GM10847 (cell line): Measurements from ENCODE around the gene SLAMF7.
A peak's percentile ranks its signal among the peaks of the same experiment; 100 is the strongest.

ENCODE experiments used
- POLR2A ChIP-seq: IDR thresholded peaks from 2 replicates; pipeline ENCODE4 v1.6.1; 2011; ENCODE audit not compliant: insufficient read length; ENCODE audit errors: extremely low read depth

Gene SLAMF7

DNA sequence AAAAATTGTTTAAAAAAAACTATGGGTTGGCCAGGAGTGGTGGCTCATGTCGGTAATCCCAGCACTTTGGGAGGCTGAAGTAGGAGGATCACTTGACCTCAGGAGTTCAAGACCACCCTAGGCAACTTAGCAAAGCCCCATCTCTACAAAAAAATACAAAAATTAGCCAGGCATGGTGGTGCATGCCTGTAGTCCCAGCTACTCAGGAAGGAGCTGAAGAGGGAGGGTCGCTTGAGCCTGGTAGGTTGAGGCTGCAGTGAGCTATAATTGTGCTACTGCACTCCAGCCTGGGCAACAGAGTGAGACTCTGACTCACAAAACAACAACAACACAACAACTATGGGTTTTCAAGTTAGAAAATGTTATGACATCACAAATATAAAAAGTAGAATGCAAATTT, 16.4 kb downstream of the SLAMF7 start:
- no peak for TF ChIP-seq POLR2A

DNA sequence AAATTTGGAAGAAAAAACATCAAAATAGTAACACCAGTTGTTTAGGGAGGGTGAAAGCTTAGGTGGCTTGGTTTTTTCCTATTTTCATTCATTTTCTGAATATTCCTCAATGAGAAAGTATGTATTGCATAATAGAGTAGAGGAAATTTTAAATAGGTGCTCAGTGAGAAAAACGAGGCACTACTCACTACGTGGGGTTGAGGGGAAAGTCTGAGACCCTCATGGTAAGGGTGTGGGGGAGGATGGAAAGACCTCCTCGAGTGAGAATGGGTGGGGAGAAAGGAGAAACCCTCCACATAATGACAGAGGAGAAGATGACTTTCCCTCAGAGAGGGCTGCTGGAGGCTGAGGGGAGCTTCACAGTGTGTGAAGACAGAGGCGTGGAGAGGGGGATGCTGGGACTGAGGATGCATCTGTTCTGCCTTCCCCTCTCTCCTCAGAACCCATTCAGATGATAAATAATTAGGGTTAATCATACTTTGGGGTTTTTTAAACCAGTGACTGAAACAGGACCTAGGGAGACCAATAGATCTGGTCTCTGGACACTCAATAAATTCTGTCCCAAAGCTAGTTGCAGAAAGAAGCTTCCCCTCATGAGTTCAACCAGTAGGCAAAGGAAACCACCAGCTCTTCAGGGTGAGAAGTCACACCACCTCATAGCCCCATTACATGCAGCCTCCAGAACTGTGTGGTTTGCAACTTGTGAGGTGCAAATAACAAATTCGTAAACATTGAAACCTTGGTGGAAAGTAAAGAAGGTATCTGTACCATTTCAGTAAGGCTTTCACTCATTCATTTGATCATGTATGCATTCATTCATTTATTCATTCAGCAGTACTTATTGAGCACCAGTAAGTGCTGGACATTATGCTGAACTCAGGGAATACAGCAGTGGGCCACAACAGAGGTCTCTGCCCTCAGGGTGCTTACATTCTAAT, 17.1 kb downstream of the SLAMF7 start:
- TF ChIP-seq POLR2A, result no peak

DNA sequence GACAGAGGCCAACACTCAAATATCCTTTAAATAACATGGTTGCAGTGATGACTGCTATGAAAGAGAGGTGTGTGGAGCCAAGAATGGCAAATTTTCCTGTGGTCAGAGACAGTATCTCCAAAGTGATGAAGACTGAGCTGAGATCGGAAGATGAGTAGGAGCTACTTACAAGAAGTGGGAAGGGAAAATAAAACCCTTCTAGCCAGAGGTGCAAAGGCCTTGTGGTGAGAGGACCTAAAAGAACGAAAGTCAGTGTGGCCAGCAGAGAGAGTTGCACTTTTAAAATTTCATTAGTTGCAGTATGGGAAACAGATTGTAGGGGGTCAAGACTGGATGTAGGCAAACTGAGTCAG, 17.8 kb downstream of the SLAMF7 start:
- no peak for TF ChIP-seq POLR2A

DNA sequence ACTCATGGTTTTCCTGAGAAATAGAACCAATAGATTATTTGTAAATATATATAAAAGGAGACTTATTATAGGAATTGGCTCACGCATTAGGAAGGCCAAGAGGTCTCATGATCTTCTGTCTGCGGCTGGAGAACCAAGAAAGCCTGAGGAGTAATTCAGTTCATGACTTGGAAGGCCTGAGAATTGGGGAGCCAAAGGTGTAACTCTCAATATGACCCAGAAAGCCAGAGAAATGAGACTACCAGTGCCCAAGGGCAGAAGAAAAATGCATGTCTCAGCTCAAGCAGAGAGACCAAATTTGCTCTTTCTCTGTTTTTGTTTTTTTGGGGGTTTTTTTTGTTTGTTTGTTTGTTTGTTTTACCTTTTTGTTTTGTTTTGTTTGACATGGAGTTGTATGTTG, 19.5 kb downstream of the SLAMF7 start:
- TF ChIP-seq POLR2A, result no peak

DNA sequence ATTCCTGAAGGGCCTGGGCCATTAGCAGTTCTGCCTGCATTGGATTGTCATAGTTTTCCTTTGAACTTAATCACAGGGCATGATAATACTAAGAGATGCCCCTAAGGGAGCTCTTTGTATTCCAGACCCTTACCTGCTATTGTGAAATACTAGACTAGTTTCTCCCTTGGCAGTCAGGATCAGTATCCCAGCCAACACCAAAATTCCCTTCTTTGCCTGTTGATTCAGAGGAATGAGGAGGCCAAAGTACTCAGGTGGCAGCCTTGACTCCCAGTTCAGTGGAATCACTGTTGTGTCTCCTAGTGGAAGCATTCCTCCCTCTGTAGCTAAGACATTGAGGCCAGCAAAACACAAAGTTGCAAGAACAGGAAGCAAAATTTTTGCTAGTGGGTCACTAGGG, 20.7 kb downstream of the SLAMF7 start:
- TF ChIP-seq POLR2A, result no peak

DNA sequence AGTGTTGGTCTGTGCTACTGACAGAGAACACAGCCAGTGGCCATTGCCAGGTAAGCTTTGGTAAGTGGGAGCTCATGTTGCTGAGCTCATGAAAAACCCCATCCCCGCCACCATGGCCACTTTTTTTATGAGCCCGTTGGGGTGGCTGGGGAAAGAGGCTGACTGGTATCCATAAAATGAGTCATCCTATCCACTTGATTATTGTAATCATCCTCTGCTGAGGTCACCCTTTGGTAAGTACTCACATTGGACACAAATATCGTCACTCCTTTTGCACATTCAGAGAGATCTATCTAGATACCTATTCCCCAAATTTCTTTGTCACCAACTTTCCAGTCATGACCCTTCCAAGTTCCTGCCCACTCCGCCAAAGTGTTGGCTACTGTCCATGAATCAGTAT, 22.0 kb downstream of the SLAMF7 start:
- no peak for TF ChIP-seq POLR2A

DNA sequence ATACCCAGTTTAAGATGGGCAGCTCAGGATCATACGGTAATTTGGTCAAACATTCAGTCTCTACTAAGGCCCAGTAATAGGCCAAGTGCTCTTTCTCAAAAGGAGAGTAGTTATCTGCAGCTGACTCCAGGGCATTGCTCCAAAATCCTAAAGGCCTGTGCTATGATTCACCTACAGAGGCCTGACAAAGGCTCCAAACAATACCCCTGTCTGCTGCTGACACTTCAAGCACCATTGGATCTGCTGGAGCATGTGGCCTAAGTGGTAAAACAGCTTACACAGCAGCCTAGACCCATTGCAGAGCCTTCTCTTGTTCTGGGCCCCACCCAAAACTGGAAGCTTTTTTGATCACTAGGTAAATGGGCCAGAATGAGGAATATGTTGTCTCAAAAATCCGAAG, 22.8 kb downstream of the SLAMF7 start:
- no peak for TF ChIP-seq POLR2A

DNA sequence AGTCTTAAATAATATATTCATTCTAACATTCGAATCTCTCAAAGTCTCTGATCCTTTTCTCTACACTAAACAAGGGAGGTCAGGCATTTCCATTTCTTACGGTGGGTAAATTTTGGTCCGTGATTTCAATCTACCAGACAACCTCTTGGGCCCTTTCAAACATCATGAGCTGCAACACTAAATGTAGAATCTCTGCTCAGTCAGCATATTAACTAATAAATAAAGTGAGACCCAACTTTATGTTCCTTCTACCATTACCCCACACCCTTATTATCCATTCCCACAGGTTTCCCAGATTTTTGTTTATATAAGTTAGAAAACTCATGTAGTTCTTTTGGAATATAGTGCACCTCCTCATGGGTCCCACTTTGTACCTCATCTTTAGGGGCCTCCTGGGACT, 24.9 kb downstream of the SLAMF7 start:
- TF ChIP-seq POLR2A, result no peak

DNA sequence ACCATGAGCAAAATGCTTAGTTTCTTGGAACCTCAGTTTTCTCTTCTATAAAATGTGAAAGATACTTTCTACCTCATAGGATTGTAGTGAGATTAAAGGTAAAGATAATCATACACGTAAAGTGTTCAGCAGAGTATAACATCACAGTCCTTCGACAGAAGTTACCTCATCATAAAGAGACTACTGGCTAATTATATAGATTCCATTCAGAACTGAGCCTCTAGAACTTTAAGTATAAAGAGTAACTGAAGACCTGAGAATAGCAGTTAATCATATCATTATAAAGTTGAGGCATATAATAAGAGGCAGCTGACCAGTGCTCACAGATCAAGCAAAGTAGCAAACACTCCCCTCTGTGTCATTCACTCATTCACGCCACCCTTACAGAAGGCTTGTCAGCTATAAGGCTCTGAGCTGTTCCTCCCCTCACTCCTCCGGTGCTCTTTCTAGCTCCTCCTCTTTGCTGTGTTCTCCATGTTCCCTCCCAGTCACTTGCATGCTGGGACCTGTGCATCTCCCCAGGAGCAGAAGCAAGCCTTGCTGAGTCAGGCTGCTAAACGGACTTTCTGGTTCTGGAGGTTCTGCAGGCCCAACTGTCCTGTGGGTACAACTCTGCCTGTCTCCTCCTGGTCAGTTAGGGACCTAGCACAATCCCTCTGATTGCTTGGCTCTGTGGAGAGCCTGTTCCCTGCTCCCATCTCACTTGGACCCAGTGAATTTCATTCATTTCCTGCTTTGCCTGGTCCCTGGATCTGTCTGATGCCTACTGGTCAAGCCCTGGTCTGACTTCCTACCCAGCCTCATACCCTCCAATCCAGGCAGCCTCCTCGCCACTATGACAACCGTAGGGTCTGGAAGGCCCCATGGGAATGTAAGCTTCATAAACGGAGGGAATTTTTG, 28.6 kb downstream of the SLAMF7 start:
- TF ChIP-seq POLR2A, result peak; percentile 19

DNA sequence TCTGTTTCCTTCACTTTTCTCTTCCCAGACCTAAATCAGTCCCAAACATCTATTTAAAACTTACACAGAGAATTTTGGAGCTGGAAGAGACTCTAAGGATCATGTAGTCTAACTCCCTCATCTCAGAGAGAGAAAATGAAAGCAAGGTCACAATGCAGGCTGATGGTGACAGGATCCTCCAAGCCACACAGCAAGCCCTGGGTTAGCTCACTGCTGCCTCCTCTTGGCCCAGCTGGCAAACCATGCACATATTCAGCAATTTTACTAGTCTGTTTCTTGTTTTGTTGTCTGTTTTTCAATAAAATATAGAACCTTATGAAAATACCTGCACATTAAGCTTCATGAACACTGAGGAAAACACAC, 29.2 kb downstream of the SLAMF7 start:
- TF ChIP-seq POLR2A, result no peak

DNA sequence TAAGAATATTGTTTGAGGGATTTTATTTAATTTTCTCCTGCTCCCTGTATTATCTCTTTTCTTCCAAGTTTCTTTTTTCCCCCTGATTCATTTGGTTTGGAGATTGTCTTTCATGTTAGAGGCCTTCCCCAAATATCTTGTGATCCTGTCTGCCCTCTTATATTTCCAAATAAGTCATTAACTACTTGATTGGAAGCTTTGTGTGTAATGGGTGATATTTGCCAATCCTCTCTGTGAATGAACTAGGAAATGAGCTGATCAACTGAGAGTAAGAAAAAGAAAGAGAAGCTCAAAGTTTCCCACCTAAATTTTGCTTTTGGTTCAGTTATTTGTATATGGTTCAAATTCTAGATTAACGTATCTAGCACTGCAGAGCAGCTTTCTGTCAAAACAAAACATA, 33.3 kb downstream of the SLAMF7 start:
- TF ChIP-seq POLR2A, result no peak

DNA sequence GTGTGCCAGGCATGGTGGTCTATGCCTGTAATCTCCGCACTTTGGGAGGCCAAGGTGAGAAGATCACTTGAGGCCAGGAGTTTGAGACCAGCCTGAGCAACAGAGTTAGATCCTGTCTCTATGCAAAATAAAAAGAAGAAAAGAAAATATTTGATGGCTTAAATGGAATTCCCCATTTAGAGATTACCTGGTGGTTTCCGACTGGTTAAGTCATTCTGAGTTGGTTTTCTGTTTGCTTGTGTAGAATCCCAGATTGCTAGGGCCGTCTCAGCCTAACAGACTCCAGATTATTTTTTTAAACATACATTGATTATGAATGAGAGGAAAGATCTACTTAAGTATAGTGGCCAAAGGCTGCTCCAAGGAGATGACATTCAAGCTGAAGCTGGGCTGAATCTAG, 34.0 kb downstream of the SLAMF7 start:
- no peak for TF ChIP-seq POLR2A

DNA sequence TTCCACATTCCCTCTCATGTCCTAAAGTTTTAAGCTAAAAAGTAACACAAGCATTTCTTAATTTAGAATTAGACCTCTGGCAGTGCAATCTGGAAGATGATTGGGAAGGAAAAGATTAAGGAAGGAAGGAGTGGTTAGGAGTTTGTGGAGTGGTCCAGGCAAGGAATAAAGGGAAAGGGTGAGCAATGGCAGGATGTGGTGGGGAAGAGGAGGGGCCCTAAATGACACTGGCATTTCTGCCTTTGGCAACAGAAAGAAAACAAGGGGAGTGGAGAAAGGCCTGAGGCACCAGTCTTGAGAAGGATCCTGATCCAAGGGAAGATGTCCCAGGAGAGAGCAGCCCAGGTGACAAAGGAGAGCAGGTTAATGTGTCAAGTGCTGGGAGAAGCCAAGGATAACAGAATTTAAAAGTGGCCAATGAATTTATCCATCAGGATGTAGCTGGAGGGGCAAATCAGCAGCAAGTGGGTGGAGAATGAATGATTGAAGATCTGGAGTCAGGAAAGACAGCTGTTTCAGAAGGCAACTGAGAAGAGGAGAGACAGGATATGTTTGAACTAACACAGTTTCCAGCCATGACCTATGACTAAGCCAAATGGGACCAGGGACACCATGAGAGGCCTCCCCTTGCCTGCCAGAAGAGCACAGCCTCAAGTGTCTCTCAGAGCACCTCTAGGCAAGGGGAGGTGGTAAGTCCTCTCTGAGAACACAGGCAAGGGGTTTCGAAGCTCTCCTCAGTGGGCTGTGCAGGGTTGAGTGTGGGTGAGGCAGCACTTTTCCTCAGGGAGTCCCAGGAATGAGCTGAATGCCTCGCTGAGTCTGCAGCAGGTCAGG, 36.1 kb downstream of the SLAMF7 start:
- no peak for TF ChIP-seq POLR2A

DNA sequence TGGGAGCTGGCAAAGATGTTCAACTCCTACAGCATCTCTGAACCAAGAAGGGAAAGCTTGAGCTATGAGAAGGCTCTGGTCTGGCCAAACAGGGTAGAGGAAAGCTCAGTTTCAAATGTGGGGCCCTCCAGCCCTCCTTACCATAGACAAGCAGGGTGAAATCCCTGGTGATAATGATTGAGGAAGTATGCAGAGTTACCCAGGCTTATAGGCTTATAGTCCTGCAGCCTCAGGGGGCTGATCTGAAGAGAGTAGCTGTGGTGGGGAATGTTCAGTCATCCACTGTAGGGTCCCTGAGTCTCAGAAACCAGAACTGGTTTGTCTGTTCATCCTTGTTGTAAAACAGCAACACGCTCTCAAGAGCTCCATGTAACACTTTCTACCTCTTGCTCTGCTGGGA, 37.1 kb downstream of the SLAMF7 start:
- no peak for TF ChIP-seq POLR2A

DNA sequence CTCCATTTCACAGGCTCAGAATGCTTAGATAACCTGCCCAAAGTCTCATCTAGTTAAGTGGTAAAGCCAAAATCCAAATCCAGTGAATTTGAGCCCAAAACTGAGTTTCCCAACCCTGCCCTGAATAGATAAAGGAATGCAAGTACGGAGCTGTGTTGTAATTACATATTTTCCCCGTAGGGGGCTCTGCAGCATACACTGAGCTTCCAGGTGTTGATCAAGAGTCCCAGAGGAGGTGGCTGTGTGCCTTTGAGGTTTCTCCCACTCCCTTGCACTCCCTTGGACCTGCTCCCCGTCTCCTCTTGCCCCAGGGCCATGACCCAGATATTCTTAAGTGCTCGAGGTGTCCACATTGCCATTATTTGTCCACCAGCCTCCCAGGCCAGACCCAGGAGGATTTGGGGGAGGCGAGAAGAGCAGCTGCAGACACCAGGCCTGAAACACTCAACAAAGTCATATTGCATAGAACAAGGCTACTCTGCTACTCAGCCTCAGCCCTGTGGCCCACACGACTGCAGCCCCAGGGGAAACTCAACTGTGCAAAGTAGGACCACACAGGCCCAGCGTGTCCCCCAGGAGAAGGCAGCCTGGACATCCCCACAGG, 38.5 kb downstream of the SLAMF7 start:
- no peak for TF ChIP-seq POLR2A
